CD14-positive monocyte (primary cell): ENCODE results near the gene PODN. TPM values are rescaled to one million over a fixed set of nuclear protein-coding genes. Genes with fewer than 3 reads are reported as not detected.

Experiments
- DNase-seq, 3 donors: peaks; one replicate each; pipeline ENCODE4 v3.0.0-alpha.2; 2011 to 2022
- H2AFZ ChIP-seq: 2 replicates; pipeline ENCODE4 v1.6.0; 2012; ENCODE audit warnings: mild to moderate bottlenecking, low read depth, low read length, inconsistent platforms; ENCODE audit not compliant: insufficient read depth, poor library complexity, severe bottlenecking
- H3K27ac ChIP-seq, 2 donors: 1 replicate in 1 of 2; 2 replicates in 1 of 2; pipeline ENCODE4 v1.5.1; 2012 to 2013; ENCODE audit warnings: low read length in 2 of 2, control low read depth in 1 of 2, inconsistent platforms in 1 of 2, low read depth in 1 of 2, mild to moderate bottlenecking in 1 of 2
- H3K27me3 ChIP-seq, 2 donors: one replicate each; pipeline versions ENCODE4 v1.6.0 to v1.6.1; 2011 to 2013; ENCODE audit warnings: low read length in 2 of 2; ENCODE audit not compliant: control insufficient read depth in 2 of 2, insufficient read depth in 2 of 2
- H3K36me3 ChIP-seq, 2 donors: replicated peaks in 1 of 2; 1 replicate in 1 of 2; 2 replicates in 1 of 2; pipeline versions ENCODE4 v1.5.1 to v1.6.1; 2012 to 2013; ENCODE audit warnings: low read length in 2 of 2, control low read depth in 1 of 2, inconsistent platforms in 1 of 2, mild to moderate bottlenecking in 1 of 2; ENCODE audit not compliant: insufficient read depth in 2 of 2, control insufficient read depth in 1 of 2
- H3K4me1 ChIP-seq, 2 donors: 1 replicate in 1 of 2; 2 replicates in 1 of 2; pipeline versions ENCODE4 v1.5.1 to v1.6.1; 2012 to 2013; ENCODE audit warnings: low read length in 2 of 2, control low read depth in 1 of 2, inconsistent platforms in 1 of 2, mild to moderate bottlenecking in 1 of 2, moderate library complexity in 1 of 2; ENCODE audit not compliant: insufficient read depth in 2 of 2, control insufficient read depth in 1 of 2
- H3K4me2 ChIP-seq: replicated peaks from 2 replicates; pipeline ENCODE3; 2012; ENCODE audit warnings: low read length, moderate library complexity, mild to moderate bottlenecking; ENCODE audit not compliant: poor library complexity, severe bottlenecking; ENCODE audit errors: extremely low read depth
- H3K4me3 ChIP-seq, 3 experiments: fragments of 200-600 bp in 1 of 3; sonication (generic) in 1 of 3; replicated peaks in 1 of 3; 1 replicate in 2 of 3; 2 replicates in 1 of 3; pipeline ENCODE4 v1.5.1; 2011 to 2013; ENCODE audit warnings: low read length in 3 of 3, mild to moderate bottlenecking in 3 of 3, control low read depth in 2 of 3, low read depth in 2 of 3, inconsistent platforms in 1 of 3, moderate library complexity in 1 of 3
- H3K79me2 ChIP-seq: 2 replicates; pipeline ENCODE4 v1.6.0; 2012; ENCODE audit warnings: mild to moderate bottlenecking, control low read depth, inconsistent platforms, low read length, moderate library complexity; ENCODE audit not compliant: insufficient read depth
- H3K9ac ChIP-seq: 2 replicates; pipeline ENCODE4 v1.6.0; 2017; ENCODE audit warnings: low read length, mild to moderate bottlenecking; ENCODE audit not compliant: insufficient read depth, poor library complexity, severe bottlenecking
- H3K9me3 ChIP-seq, 2 donors: replicated peaks in 1 of 2; 1 replicate in 1 of 2; 2 replicates in 1 of 2; pipeline versions ENCODE4 v1.5.1 to v1.6.1; 2012 to 2013; ENCODE audit warnings: low read length in 2 of 2, control low read depth in 1 of 2; ENCODE audit not compliant: control insufficient read depth in 1 of 2, insufficient read depth in 1 of 2
- H4K20me1 ChIP-seq: 2 replicates; pipeline ENCODE4 v1.6.0; 2012; ENCODE audit warnings: mild to moderate bottlenecking, low read length, control low read depth, moderate library complexity; ENCODE audit not compliant: insufficient read depth
- H3K27ac Mint-ChIP-seq, 7 donors: one replicate each; pipeline ENCODE4 v1.8.0; 2020; ENCODE audit warnings: mild to moderate bottlenecking in 7 of 7, mixed read lengths in 7 of 7, moderate library complexity in 6 of 7, inconsistent platforms in 2 of 7
- H3K27me3 Mint-ChIP-seq, 3 donors: one replicate each; pipeline ENCODE4 v1.8.0; 2021 to 2022; ENCODE audit warnings: low read depth in 3 of 3, mild to moderate bottlenecking in 3 of 3, mixed read lengths in 3 of 3, moderate library complexity in 3 of 3, inconsistent platforms in 1 of 3
- H3K36me3 Mint-ChIP-seq, 2 donors: one replicate each; pipeline ENCODE4 v1.8.0; 2020; ENCODE audit warnings: mixed read lengths in 2 of 2, inconsistent platforms in 1 of 2, mild to moderate bottlenecking in 1 of 2
- H3K4me1 Mint-ChIP-seq: one replicate; pipeline ENCODE4 v1.8.0; 2020; ENCODE audit warnings: mild to moderate bottlenecking, mixed read lengths
- H3K4me3 Mint-ChIP-seq, 2 donors: one replicate each; pipeline ENCODE4 v1.8.0; 2020; ENCODE audit warnings: mild to moderate bottlenecking in 2 of 2, mixed read lengths in 2 of 2, moderate library complexity in 1 of 2
- H3K9me3 Mint-ChIP-seq, 7 donors: one replicate each; pipeline ENCODE4 v1.8.0; 2020 to 2022; ENCODE audit warnings: mixed read lengths in 7 of 7, mild to moderate bottlenecking in 6 of 7, moderate library complexity in 6 of 7, inconsistent platforms in 2 of 7
- CTCF ChIP-seq: fragments of 200-600 bp; IDR thresholded peaks from one replicate; pipeline ENCODE4 v1.8.0; 2022; ENCODE audit warnings: antibody characterized with exemption, mild to moderate bottlenecking
- WGBS: methylation state at CpG from one replicate; pipeline ENCODE4 v1.1.5; 2013; ENCODE audit warnings: missing lambda C conversion rate; ENCODE audit not compliant: insufficient coverage; 5-methylcytosine and 5-hydroxymethylcytosine counted together
- intact Hi-C, 2 donors: fragments of 100-400 bp; cut with micrococcal nuclease; formaldehyde crosslinking; loops; one replicate each; pipeline versions ENCODE4 v1.15.0 to v1.15.1; 2023
- polyA plus RNA-seq, 3 donors: library from polyadenylated mRNA; depleted of rRNA in 1 of 3; unstranded in 2 of 3; stranded (reverse) in 1 of 3; fragments of 300-500 nt in 2 of 3; fragments of >200 nt in 1 of 3; fragmentation: Illumina TruSeq in 2 of 3; gene quantifications; 1 replicate in 2 of 3; 2 replicates in 1 of 3; pipeline ENCODE4 v1.2.3, GENCODE V29; 2012 to 2021

Gene PODN
- polyA plus RNA-seq, 3 donors, result not detected

- DNase-seq, result no peak
- peaks cover 4 to 15% (median 11%) of the 10 kb centered on the region in 3 donors for H3K27me3 Mint-ChIP-seq
- Histone ChIP-seq H3K36me3 (no peaks in the 10 kb centered on the region), H2AFZ (peak overlapping the region; percentile 44), H3K4me3 (no peak overlapping the region), H4K20me1 (no peaks in the 10 kb centered on the region), H3K79me2 (no peaks in the 10 kb centered on the region), H3K4me2 (no peak overlapping the region), H3K27ac (no peak overlapping the region), H3K4me1 (peaks cover 27 to 28% of the 10 kb centered on the region in 2 donors), H3K9me3 (no peaks in the 10 kb centered on the region), H3K9ac (no peak overlapping the region), H3K27me3 (no peaks in the 10 kb centered on the region)
- peaks cover 27% of the 10 kb centered on the region for H3K4me1 Mint-ChIP-seq
- H3K36me3 Mint-ChIP-seq, result no peaks in the 10 kb centered on the region
- intact Hi-C loops, result no loop called here
- no peak overlapping the region for H3K27ac Mint-ChIP-seq
- WGBS, result 79% methylated on average over 8 of the region's 15 CpGs
- H3K9me3 Mint-ChIP-seq, result peaks cover 0 to 7% (median 2%) of the 10 kb centered on the region in 7 donors
- H3K4me3 Mint-ChIP-seq, result no peak overlapping the region
- no peak for TF ChIP-seq CTCF
Observed at GRCh38 chr1:53107570-53108322, 45.7 kb downstream of the PODN start.

DNA sequence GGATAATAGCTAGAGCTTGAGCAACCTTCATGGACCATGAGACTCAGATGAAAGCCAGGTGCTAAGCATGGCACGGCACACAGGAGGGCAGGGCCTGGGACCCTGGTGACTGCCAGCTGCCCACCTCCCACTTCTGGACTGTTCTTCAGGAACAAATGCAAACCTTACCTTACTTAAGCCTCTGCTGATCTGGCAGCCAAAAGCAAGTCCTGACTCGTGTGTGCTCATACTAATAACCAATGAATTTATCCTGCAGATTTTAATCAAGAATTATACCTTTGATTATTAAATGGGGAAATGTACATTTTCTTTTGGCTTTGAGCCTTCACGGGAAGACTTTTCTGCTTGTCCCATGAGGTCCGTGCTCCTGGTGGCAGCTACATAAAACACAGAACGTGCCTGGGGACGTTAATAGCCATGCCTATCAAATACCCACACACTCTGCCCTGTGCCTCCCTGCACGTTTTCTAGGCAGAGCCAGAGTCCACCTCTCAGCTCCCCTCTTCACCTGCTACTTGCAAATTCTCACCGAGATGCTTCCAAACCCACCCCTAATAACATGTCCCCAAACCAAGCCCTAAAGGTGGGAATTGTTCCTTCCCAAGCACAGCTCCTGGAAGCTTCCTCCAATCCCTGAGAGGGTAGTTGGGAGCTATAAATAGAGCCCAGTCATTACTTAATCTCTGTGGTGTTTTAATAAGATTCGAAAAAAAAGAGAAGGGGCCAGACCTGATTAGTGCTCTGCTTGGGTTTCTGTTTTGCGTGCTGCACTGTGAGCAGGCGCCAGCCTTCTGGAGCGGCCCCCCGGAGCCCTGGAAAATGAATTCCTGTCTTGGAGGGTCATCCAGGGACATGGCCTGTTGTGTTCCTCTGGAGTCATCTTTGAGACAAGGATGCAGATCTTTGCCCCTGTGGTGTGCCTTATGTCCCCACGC is 46.9 kb downstream of the PODN start:
- Mint-ChIP-seq H3K36me3 (no peaks in the 10 kb centered on the region), H3K4me3 (no peak overlapping the region), H3K4me1 (peaks cover 27% of the 10 kb centered on the region)

More for the DNA sequence above, 46.9 kb downstream of the PODN start:
- Mint-ChIP-seq H3K9me3 (peaks cover 0 to 6% (median 2%) of the 10 kb centered on the region in 7 donors), H3K27me3 (peaks cover 4 to 17% (median 11%) of the 10 kb centered on the region in 3 donors), H3K27ac (peak overlapping the region in 2 of 7 donors; percentile 42 to 54)
- Histone ChIP-seq H3K4me2 (no peak overlapping the region), H3K27ac (no peak overlapping the region), H2AFZ (no peak overlapping the region), H4K20me1 (no peaks in the 10 kb centered on the region), H3K9ac (no peak overlapping the region), H3K79me2 (no peaks in the 10 kb centered on the region), H3K4me3 (no peak overlapping the region), H3K9me3 (no peaks in the 10 kb centered on the region), H3K36me3 (no peaks in the 10 kb centered on the region), H3K4me1 (peaks cover 27 to 28% of the 10 kb centered on the region in 2 donors), H3K27me3 (no peaks in the 10 kb centered on the region)
- TF ChIP-seq CTCF, result no peak
- WGBS, result 79% methylated on average over 13 of the region's 14 CpGs
- DNase-seq, result no peak
- intact Hi-C loops, result no loop called here
